ENCODE data around the gene ZC3H6.

Gene ZC3H6

DNA sequence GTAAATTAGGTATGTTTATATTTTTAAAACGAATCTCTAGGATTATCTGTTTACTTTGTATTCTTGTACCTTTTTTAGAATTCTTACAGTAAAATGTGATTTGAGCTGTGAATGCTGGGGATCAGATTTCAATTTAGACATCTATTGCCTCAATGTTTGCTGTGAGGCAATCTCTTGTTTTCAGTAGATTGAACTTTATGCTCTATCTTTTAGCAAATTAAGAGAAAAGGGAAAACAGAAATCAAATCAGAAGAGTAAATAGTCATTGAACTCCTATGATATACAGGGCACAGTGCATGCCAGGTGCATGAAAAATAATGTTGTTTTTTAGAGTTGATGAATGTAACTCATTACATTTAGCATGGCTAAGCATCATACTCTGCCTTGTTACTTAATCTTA, 39.5 kb downstream of the ZC3H6 start:
- DNase-seq (ENCODE audit: low spot score), result no peak
- no peak overlapping the region for H3K4me3 ChIP-seq (ENCODE audit: low read length in 2 of 2)
- no peak overlapping the region for H4K91ac ChIP-seq (ENCODE audit: low read depth, low read length, poor library complexity)
- H4K8ac ChIP-seq (ENCODE audit: low read depth, low read length), result no peak overlapping the region
- no peak overlapping the region for H3K18ac ChIP-seq (ENCODE audit: low read length)
- H3K4me2 ChIP-seq (ENCODE audit: insufficient read depth, low read length, poor library complexity, severe bottlenecking), result no peak overlapping the region
- no peak overlapping the region for H2BK15ac ChIP-seq (ENCODE audit: low read length)
- no peak overlapping the region for H3K4ac ChIP-seq (ENCODE audit: low read length)
- H2BK5ac ChIP-seq (ENCODE audit: low read length), result no peak overlapping the region
- no peak overlapping the region for H2BK12ac ChIP-seq (ENCODE audit: low read length)
- no peak overlapping the region for H2BK120ac ChIP-seq (ENCODE audit: low read depth, low read length)
- no peaks in the 10 kb centered on the region for H3K27me3 ChIP-seq (ENCODE audit: control insufficient read depth in 3 of 3, insufficient read depth in 3 of 3, low read depth in 1 of 3, low read length in 3 of 3)
- no peak overlapping the region for H3K14ac ChIP-seq (ENCODE audit: low read length)
- H3K9me3 ChIP-seq (replicated peaks in 1 of 2; ENCODE audit: control insufficient read depth in 2 of 2, insufficient read depth in 1 of 2, low read depth in 1 of 2, low read length in 2 of 2), result no peaks in the 10 kb centered on the region
- H2AK5ac ChIP-seq (ENCODE audit: low read depth, low read length), result no peak overlapping the region
- H3K36me3 ChIP-seq (replicated peaks in 1 of 2; ENCODE audit: control insufficient read depth in 2 of 2, insufficient read depth in 2 of 2, low read length in 2 of 2), result no peaks in the 10 kb centered on the region
- no peak overlapping the region for H3K27ac ChIP-seq (replicated peaks; ENCODE audit: low read length)
- H3K79me1 ChIP-seq (ENCODE audit: low read depth, low read length), result no peaks in the 10 kb centered on the region
- no peak overlapping the region for H2AFZ ChIP-seq (ENCODE audit: low read length)
- H3K4me1 ChIP-seq (ENCODE audit: control insufficient read depth in 2 of 2, insufficient read depth in 1 of 2, low read depth in 1 of 2, low read length in 2 of 2), result no peaks in the 10 kb centered on the region
- WGBS, 2 donors (ENCODE audit: extremely low coverage in 2 of 2, insufficient read length in 2 of 2, insufficient replicate concordance in 1 of 2), result no CpG with 5 or more reads among the region's 1 CpG
- H3K9ac ChIP-seq (ENCODE audit: low read depth, low read length, poor library complexity), result no peak overlapping the region
- no peak overlapping the region for H3K23ac ChIP-seq (ENCODE audit: low read depth, low read length, poor library complexity)

DNA sequence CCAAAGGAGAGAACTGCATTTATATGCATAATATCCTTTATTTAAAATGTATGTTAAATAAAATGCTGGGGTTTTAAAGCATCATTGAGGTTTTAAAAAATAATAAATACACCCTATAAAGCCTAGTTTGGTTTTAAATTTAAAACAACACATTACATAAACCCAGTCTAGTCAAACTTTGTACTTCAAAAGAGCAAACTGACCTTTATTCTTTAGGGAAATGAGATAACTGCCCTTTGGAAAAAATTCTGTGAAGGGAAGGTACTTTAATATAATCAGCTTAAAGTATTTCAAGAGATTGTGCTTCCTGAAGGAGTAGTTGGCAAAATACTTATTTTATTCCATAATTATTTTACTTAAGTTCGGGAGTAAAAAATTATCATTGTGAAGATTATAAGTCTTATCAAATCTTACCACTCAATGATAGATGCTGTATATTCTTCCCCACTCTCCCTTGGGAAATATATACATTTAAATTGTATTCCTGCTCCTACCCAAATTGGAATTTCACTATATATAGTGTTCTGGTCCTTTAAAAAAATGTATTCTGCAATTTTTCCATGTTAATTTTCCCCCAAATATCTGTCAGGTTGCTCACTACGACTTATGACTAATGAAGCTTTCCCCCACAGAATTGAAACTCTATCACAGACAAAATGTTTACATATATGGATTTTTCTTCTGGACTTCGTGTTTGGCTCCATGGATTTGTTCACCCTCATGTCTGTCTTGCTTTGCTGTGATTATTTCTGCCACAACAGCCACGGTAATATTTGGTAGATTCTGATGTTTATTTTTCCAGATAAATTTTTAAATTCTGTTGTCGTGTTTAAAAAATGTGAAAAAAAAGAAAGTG, 42.1 kb downstream of the ZC3H6 start:
- no peak overlapping the region for H2BK15ac ChIP-seq (ENCODE audit: low read length)
- H3K23ac ChIP-seq (ENCODE audit: low read depth, low read length, poor library complexity), result no peak overlapping the region
- no peaks in the 10 kb centered on the region for H3K9me3 ChIP-seq (replicated peaks in 1 of 2; ENCODE audit: control insufficient read depth in 2 of 2, insufficient read depth in 1 of 2, low read depth in 1 of 2, low read length in 2 of 2)
- no peak overlapping the region for H3K4me2 ChIP-seq (ENCODE audit: insufficient read depth, low read length, poor library complexity, severe bottlenecking)
- H3K4ac ChIP-seq (ENCODE audit: low read length), result no peak overlapping the region
- WGBS, 2 donors (ENCODE audit: extremely low coverage in 2 of 2, insufficient read length in 2 of 2, insufficient replicate concordance in 1 of 2), result 100% methylated on average over 1 of the region's 5 CpGs
- no peak overlapping the region for H2AK5ac ChIP-seq (ENCODE audit: low read depth, low read length)
- H3K18ac ChIP-seq (ENCODE audit: low read length), result no peak overlapping the region
- no peak overlapping the region for H3K9ac ChIP-seq (ENCODE audit: low read depth, low read length, poor library complexity)
- H4K8ac ChIP-seq (ENCODE audit: low read depth, low read length), result no peak overlapping the region
- no peaks in the 10 kb centered on the region for H3K27me3 ChIP-seq (ENCODE audit: control insufficient read depth in 3 of 3, insufficient read depth in 3 of 3, low read depth in 1 of 3, low read length in 3 of 3)
- no peaks in the 10 kb centered on the region for H3K36me3 ChIP-seq (replicated peaks in 1 of 2; ENCODE audit: control insufficient read depth in 2 of 2, insufficient read depth in 2 of 2, low read length in 2 of 2)
- no peak overlapping the region for H4K91ac ChIP-seq (ENCODE audit: low read depth, low read length, poor library complexity)
- H2BK120ac ChIP-seq (ENCODE audit: low read depth, low read length), result no peak overlapping the region
- no peak overlapping the region for H3K14ac ChIP-seq (ENCODE audit: low read length)
- H3K79me1 ChIP-seq (ENCODE audit: low read depth, low read length), result no peaks in the 10 kb centered on the region
- H3K4me3 ChIP-seq (ENCODE audit: low read length in 2 of 2), result no peak overlapping the region
- no peak overlapping the region for H2BK5ac ChIP-seq (ENCODE audit: low read length)
- H3K27ac ChIP-seq (replicated peaks; ENCODE audit: low read length), result no peak overlapping the region
- no peaks in the 10 kb centered on the region for H3K4me1 ChIP-seq (ENCODE audit: control insufficient read depth in 2 of 2, insufficient read depth in 1 of 2, low read depth in 1 of 2, low read length in 2 of 2)
- H2AFZ ChIP-seq (ENCODE audit: low read length), result no peak overlapping the region
- H2BK12ac ChIP-seq (ENCODE audit: low read length), result no peak overlapping the region
- no peak for DNase-seq (ENCODE audit: low spot score)

DNA sequence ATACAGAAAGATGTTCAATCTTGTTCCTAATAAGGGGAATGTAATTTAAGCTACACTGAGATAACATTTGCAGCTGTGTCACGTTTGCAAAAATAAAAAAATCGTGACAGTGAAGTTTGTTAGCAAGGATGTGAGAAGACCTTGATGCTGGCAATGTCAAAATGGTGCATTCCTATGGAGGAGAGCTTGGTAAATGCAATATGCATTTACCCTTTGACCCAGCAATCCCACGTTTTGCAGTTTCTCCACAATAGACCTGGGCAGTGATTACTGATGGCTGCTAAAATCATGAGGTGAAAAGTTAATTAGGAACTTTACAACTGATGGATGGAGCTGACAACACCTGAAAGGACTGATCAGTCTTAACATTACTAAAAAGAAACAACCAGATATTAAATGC, 43.1 kb downstream of the ZC3H6 start:
- Histone ChIP-seq H2AK5ac (ENCODE audit: low read depth, low read length) (no peak overlapping the region), H2BK15ac (ENCODE audit: low read length) (no peak overlapping the region), H3K27me3 (ENCODE audit: control insufficient read depth in 3 of 3, insufficient read depth in 3 of 3, low read depth in 1 of 3, low read length in 3 of 3) (no peaks in the 10 kb centered on the region), H3K36me3 (replicated peaks in 1 of 2; ENCODE audit: control insufficient read depth in 2 of 2, insufficient read depth in 2 of 2, low read length in 2 of 2) (no peaks in the 10 kb centered on the region), H2BK120ac (ENCODE audit: low read depth, low read length) (no peak overlapping the region), H2BK12ac (ENCODE audit: low read length) (no peak overlapping the region), H3K18ac (ENCODE audit: low read length) (no peak overlapping the region), H3K9ac (ENCODE audit: low read depth, low read length, poor library complexity) (no peak overlapping the region), H4K91ac (ENCODE audit: low read depth, low read length, poor library complexity) (no peak overlapping the region), H4K8ac (ENCODE audit: low read depth, low read length) (no peak overlapping the region), H3K9me3 (replicated peaks in 1 of 2; ENCODE audit: control insufficient read depth in 2 of 2, insufficient read depth in 1 of 2, low read depth in 1 of 2, low read length in 2 of 2) (no peaks in the 10 kb centered on the region), H2BK5ac (ENCODE audit: low read length) (no peak overlapping the region), H3K27ac (replicated peaks; ENCODE audit: low read length) (no peak overlapping the region), H3K4ac (ENCODE audit: low read length) (no peak overlapping the region), H3K4me3 (ENCODE audit: low read length in 2 of 2) (no peak overlapping the region), H2AFZ (ENCODE audit: low read length) (no peak overlapping the region), H3K79me1 (ENCODE audit: low read depth, low read length) (no peaks in the 10 kb centered on the region), H3K23ac (ENCODE audit: low read depth, low read length, poor library complexity) (no peak overlapping the region), H3K14ac (ENCODE audit: low read length) (no peak overlapping the region), H3K4me2 (ENCODE audit: insufficient read depth, low read length, poor library complexity, severe bottlenecking) (no peak overlapping the region), H3K4me1 (ENCODE audit: control insufficient read depth in 2 of 2, insufficient read depth in 1 of 2, low read depth in 1 of 2, low read length in 2 of 2) (no peaks in the 10 kb centered on the region)
- DNase-seq (ENCODE audit: low spot score), result no peak
- no CpG with 5 or more reads among the region's 3 CpGs for WGBS, 2 donors (ENCODE audit: extremely low coverage in 2 of 2, insufficient read length in 2 of 2, insufficient replicate concordance in 1 of 2)

DNA sequence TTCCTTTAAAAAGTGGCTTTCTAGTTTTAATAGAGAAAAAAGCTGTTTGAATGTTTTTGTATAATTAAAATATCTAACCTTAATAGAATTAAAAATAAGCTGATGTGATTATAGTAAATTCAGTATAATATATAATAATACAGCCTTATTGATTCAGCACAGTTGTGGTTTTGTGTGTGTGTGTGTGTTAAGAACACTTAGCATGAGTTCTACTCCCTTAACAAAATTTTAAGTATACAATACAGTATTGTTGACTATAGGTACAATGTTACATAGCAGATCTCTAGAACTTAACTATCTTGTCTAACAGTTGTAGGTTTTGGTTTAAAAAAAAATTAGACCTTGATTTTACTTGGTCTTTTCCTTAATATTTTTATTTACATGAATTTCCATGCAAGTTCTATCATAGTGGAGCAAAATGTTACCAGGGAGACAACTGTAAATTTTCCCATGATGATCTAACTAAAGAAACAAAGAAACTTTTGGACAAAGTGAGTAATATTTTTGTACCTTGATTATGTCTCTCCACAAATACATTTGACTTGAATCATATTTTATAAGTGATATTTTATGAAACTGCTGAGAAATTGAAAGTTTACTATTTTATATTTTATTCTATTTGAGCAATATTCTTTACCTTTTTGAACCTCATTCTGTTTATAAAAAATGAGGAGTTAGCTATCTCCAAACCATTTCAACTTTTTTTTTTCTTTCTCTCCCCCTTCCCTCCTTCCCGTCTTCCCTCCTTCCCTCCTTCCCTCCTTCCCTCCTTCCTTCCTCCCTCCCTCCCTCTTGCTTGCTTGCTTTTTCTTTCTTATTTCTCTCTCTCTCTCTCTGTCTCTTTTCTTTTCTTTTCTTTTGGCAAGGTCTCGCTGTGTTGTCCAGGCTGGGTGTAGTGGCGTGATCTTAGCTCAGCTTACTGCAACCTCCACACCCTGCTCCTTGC, 46.3 kb downstream of the ZC3H6 start:
- H4K8ac ChIP-seq (ENCODE audit: low read depth, low read length), result no peak overlapping the region
- H3K4me3 ChIP-seq (ENCODE audit: low read length in 2 of 2), result no peak overlapping the region
- H2BK12ac ChIP-seq (ENCODE audit: low read length), result no peak overlapping the region
- DNase-seq (ENCODE audit: low spot score), result no peak
- no peak overlapping the region for H2AK5ac ChIP-seq (ENCODE audit: low read depth, low read length)
- no peaks in the 10 kb centered on the region for H3K79me1 ChIP-seq (ENCODE audit: low read depth, low read length)
- no peak overlapping the region for H3K4me2 ChIP-seq (ENCODE audit: insufficient read depth, low read length, poor library complexity, severe bottlenecking)
- no CpG with 5 or more reads among the region's 3 CpGs for WGBS, 2 donors (ENCODE audit: extremely low coverage in 2 of 2, insufficient read length in 2 of 2, insufficient replicate concordance in 1 of 2)
- no peak overlapping the region for H2BK15ac ChIP-seq (ENCODE audit: low read length)
- no peak overlapping the region for H3K14ac ChIP-seq (ENCODE audit: low read length)
- no peak overlapping the region for H2BK5ac ChIP-seq (ENCODE audit: low read length)
- H3K9ac ChIP-seq (ENCODE audit: low read depth, low read length, poor library complexity), result no peak overlapping the region
- H3K4ac ChIP-seq (ENCODE audit: low read length), result no peak overlapping the region
- H2AFZ ChIP-seq (ENCODE audit: low read length), result no peak overlapping the region
- H3K27ac ChIP-seq (replicated peaks; ENCODE audit: low read length), result no peak overlapping the region
- no peaks in the 10 kb centered on the region for H3K4me1 ChIP-seq (ENCODE audit: control insufficient read depth in 2 of 2, insufficient read depth in 1 of 2, low read depth in 1 of 2, low read length in 2 of 2)
- H3K9me3 ChIP-seq (replicated peaks in 1 of 2; ENCODE audit: control insufficient read depth in 2 of 2, insufficient read depth in 1 of 2, low read depth in 1 of 2, low read length in 2 of 2), result no peaks in the 10 kb centered on the region
- no peak overlapping the region for H4K91ac ChIP-seq (ENCODE audit: low read depth, low read length, poor library complexity)
- H3K18ac ChIP-seq (ENCODE audit: low read length), result no peak overlapping the region
- no peak overlapping the region for H2BK120ac ChIP-seq (ENCODE audit: low read depth, low read length)
- H3K23ac ChIP-seq (ENCODE audit: low read depth, low read length, poor library complexity), result no peak overlapping the region
- H3K36me3 ChIP-seq (replicated peaks in 1 of 2; ENCODE audit: control insufficient read depth in 2 of 2, insufficient read depth in 2 of 2, low read length in 2 of 2), result peaks cover 3 to 5% of the 10 kb centered on the region in 2 donors
- no peaks in the 10 kb centered on the region for H3K27me3 ChIP-seq (ENCODE audit: control insufficient read depth in 3 of 3, insufficient read depth in 3 of 3, low read depth in 1 of 3, low read length in 3 of 3)
